Activated B cell treated with CpG ODN at 0.5 μM for 24 hours (primary cell): Measurements from ENCODE around the gene KCNA1. TPM values are rescaled to one million over a fixed set of nuclear protein-coding genes. Genes with fewer than 3 reads are reported as not detected.

Experiments used
- ATAC-seq: fragments of 200-7000 bp; cut with Tn5 transposase; one replicate; pipeline ENCODE4 v1.10.0; 2021; ENCODE audit warnings: low read depth, mild to moderate bottlenecking, moderate library complexity
- CTCF ChIA-PET: fragments of 350-600 bp; sonication (Branson Sonifier 250); formaldehyde crosslinking; loops from one replicate; lab custom pipeline; 2021; ENCODE audit warnings: antibody characterized with exemption; lab: Charles Lee
- POLR2A ChIA-PET: fragments of 350-600 bp; sonication (Branson Sonifier 250); formaldehyde crosslinking; loops from one replicate; lab custom pipeline; 2021; ENCODE audit warnings: antibody characterized with exemption; lab: Charles Lee
- DNase-seq: peaks from one replicate; pipeline ENCODE4 v3.0.0; 2022
- H3K27ac Mint-ChIP-seq: one replicate; pipeline ENCODE4 v1.8.0; 2020; ENCODE audit warnings: mixed read lengths
- H3K27me3 Mint-ChIP-seq: one replicate; pipeline ENCODE4 v1.8.0; 2021; ENCODE audit warnings: mixed read lengths
- H3K36me3 Mint-ChIP-seq: one replicate; pipeline ENCODE4 v1.8.0; 2021; ENCODE audit warnings: low read depth, mixed read lengths
- H3K4me1 Mint-ChIP-seq: one replicate; pipeline ENCODE4 v1.8.0; 2021; ENCODE audit warnings: mixed read lengths
- H3K4me3 Mint-ChIP-seq: one replicate; pipeline ENCODE4 v1.8.0; 2020; ENCODE audit warnings: mild to moderate bottlenecking, mixed read lengths
- H3K9me3 Mint-ChIP-seq: one replicate; pipeline ENCODE4 v1.8.0; 2020; ENCODE audit warnings: mixed read lengths
- intact Hi-C: fragments of 100-400 bp; cut with micrococcal nuclease; formaldehyde crosslinking; loops from one replicate; pipeline ENCODE4 v1.15.1; 2024
- total RNA-seq: library from RNA; stranded (reverse); gene quantifications from 2 replicates; pipeline ENCODE4 v1.2.3, GENCODE V29; 2022
- TF ChIP-seq, protein P1 (sequence below): fragments of 200-600 bp; IDR thresholded peaks from one replicate; pipeline ENCODE4 v1.8.0; 2022; ENCODE audit warnings: antibody characterized with exemption, mild to moderate bottlenecking

KCNA1 gene
- total RNA-seq, 1 donor from 2014 or later = 0.04 TPM

DNA sequence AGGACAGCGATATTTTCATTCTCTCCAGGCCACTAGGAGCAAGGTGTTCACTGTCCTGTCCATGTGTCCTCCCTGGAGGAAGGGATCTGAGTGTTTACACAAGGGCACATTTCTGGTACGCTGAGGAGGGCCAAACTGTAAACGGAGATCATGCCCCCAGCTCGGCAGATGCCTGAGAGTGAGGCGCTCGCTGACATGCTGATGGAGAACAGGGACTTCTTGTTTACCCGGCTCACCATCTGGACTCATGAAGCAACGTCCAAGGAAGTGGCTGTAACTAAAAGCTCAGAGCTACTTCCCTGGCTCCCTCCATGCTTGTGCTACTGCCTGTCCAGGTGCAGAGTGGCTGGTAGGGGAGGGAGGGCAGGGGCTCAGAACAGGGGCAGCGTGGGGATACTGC is 43.4 kb upstream of the KCNA1 start:
- ATAC-seq = no peak
- CTCF ChIA-PET = interaction anchor here (1.0 kb wide), 1 partner anchor 11 kb away, joined by 4 read pairs; no protein-coding TSS in a partner anchor
- Mint-ChIP-seq H3K4me1 (no peaks in the 10 kb centered on the region), H3K27ac (no peak overlapping the region), H3K36me3 (no peaks in the 10 kb centered on the region), H3K9me3 (no peaks in the 10 kb centered on the region), H3K27me3 (peaks cover 51% of the 10 kb centered on the region), H3K4me3 (no peak overlapping the region)
- POLR2A ChIA-PET = no interaction called here
- DNase-seq = no peak
- intact Hi-C loops = no loop called here
- TF ChIP-seq, protein P1, sequence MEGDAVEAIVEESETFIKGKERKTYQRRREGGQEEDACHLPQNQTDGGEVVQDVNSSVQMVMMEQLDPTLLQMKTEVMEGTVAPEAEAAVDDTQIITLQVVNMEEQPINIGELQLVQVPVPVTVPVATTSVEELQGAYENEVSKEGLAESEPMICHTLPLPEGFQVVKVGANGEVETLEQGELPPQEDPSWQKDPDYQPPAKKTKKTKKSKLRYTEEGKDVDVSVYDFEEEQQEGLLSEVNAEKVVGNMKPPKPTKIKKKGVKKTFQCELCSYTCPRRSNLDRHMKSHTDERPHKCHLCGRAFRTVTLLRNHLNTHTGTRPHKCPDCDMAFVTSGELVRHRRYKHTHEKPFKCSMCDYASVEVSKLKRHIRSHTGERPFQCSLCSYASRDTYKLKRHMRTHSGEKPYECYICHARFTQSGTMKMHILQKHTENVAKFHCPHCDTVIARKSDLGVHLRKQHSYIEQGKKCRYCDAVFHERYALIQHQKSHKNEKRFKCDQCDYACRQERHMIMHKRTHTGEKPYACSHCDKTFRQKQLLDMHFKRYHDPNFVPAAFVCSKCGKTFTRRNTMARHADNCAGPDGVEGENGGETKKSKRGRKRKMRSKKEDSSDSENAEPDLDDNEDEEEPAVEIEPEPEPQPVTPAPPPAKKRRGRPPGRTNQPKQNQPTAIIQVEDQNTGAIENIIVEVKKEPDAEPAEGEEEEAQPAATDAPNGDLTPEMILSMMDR = no peak

DNA sequence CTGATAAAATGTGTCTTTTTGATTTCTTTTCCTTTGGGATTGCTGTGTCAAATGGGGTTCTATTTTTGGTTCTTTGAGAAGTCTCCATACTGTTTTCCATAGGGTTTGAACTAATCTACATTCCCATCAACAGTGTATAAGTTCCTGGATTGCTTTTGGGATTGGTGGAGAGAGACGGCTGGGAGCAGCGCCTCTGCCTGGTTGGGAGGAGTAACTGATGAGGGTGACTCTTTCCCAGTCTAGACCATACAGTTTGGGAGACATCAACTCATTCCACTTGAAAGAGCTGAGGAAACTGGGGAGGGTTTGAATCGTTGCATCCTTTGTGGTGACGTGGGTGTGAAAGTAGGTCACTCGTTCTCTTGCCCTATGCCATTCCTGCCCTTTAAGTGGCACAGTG is 42.3 kb upstream of the KCNA1 start:
- CTCF ChIA-PET = no interaction called here
- no peak overlapping the region for H3K27ac Mint-ChIP-seq

DNA sequence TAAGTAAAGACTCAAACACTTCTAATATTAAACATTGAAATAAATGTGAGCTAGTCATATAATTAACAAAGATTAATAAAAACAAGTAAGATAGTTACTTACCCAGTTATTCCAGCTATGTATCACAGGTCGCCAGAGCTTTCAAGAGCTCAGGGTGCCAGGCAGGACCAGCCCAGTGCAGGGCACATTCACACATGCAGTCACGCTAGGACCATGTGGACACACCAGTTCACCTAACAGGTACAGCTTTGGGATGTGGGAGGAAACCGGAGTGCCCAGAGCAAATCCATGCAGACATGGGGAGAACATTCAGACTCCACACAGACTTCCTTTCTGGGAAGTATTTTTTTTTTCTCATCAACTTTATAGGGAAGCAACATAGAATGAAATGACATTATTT is 39.3 kb upstream of the KCNA1 start:
- no peak overlapping the region for H3K27ac Mint-ChIP-seq
- no peaks in the 10 kb centered on the region for H3K4me1 Mint-ChIP-seq
- H3K27me3 Mint-ChIP-seq = peaks cover 41% of the 10 kb centered on the region
- POLR2A ChIA-PET = no interaction called here
- no peak for ATAC-seq
- TF ChIP-seq, protein P1 = no peak
- H3K36me3 Mint-ChIP-seq = no peaks in the 10 kb centered on the region
- CTCF ChIA-PET = interaction anchor here (1.2 kb wide), 1 partner anchor 11 kb away, joined by 3 read pairs; no protein-coding TSS in a partner anchor
- H3K9me3 Mint-ChIP-seq = no peaks in the 10 kb centered on the region
- DNase-seq = no peak
- H3K4me3 Mint-ChIP-seq = no peak overlapping the region
- intact Hi-C loops = no loop called here

More for the DNA sequence above, 42.3 kb upstream of the KCNA1 start:
- POLR2A ChIA-PET = no interaction called here
- Mint-ChIP-seq H3K4me3 (no peak overlapping the region), H3K36me3 (no peaks in the 10 kb centered on the region), H3K27me3 (peaks cover 48% of the 10 kb centered on the region), H3K4me1 (no peaks in the 10 kb centered on the region), H3K9me3 (no peaks in the 10 kb centered on the region)
- no peak for DNase-seq
- TF ChIP-seq, protein P1 = no peak
- ATAC-seq = no peak
- intact Hi-C loops = no loop called here

DNA sequence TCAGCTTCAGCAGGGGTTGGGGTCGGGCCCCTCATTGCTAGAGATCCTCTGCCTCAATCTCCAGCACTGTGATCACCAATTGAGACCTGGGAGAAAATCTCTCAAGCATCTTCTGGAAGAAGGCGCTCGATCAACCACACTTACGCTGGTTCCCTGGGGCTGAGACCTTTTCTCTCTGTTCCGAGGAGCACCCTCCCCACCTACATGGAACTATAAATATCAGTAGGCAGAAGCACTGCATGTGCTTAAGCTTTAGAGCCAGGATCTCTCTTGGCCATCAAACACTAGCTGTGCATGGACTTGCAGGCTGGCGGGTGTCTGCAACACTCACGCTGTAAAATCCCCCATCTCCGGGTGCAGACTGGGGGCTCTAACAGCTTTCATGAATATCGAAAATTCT is 38.2 kb upstream of the KCNA1 start:
- H3K4me3 Mint-ChIP-seq = no peak overlapping the region
- ChIA-PET POLR2A (no interaction called here), CTCF (no interaction called here)
- no peak for ATAC-seq
- no peaks in the 10 kb centered on the region for H3K4me1 Mint-ChIP-seq
- peaks cover 35% of the 10 kb centered on the region for H3K27me3 Mint-ChIP-seq
- no peaks in the 10 kb centered on the region for H3K36me3 Mint-ChIP-seq
- H3K27ac Mint-ChIP-seq = no peak overlapping the region
- H3K9me3 Mint-ChIP-seq = no peaks in the 10 kb centered on the region
- DNase-seq = no peak
- TF ChIP-seq, protein P1 = no peak
- intact Hi-C loops = no loop called here

DNA sequence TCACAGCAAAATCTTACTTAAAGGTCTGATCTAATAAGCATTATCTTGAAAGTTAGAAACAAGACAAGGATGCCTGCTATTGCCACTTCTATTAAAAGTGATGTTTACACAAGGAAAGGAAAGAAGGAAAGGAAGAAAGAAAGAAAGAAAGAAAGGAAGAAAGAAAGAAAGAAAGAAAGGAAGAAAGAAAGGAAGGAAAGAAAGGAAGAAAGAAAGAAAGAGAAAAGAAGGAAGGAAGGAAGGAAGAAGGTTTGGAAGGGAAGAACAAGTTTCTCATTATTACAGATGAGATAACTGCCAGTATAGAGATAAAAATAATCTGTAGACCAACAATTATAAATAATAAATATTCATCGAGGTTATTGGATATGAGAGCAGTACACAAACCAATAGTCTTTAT is 35.8 kb upstream of the KCNA1 start:
- Mint-ChIP-seq H3K36me3 (no peaks in the 10 kb centered on the region), H3K27me3 (peaks cover 23% of the 10 kb centered on the region), H3K9me3 (peaks cover 6% of the 10 kb centered on the region), H3K4me1 (no peaks in the 10 kb centered on the region), H3K27ac (no peak overlapping the region), H3K4me3 (no peak overlapping the region)
- DNase-seq (no peak), ATAC-seq (no peak)
- TF ChIP-seq, protein P1 = no peak
- CTCF ChIA-PET = no interaction called here
- intact Hi-C loops = no loop called here
- POLR2A ChIA-PET = no interaction called here
